Stimulated activated CD4-positive, alpha-beta T cell treated with anti-CD3 and anti-CD28 coated beads, TNF-alpha, amount 100 ng/mL, for 4 hours (primary cell): ENCODE measurements around the gene COL8A1.
"Not testable (repeated sequence)": the region's sequence is repeated elsewhere in the genome, so short reads cannot be mapped to it uniquely, and the experiment has no call there.

ENCODE experiments used
- DNase-seq, 3 experiments: peaks; one replicate each; pipeline ENCODE4 v3.0.0-alpha.2; 2020; ENCODE audit warnings: low read depth in 3 of 3

COL8A1 gene

DNA sequence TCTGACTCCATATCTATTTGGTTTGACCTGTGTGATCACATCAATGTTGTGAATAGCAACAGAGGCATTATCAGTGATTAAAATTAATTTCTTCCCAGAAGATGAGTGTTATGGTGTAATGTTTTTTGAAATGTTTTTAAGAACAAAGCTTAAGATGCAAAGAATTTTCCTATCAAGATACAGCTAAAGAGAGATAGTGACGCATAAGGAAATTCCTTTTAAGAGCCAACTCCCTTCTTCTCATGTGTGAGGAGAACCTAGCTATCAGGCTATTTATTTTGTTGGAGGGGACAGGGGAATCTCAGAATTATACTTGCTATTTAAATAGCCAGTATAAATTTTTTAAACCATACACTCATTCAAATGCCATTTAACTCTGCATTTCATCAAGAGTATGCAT lies 71.3 kb downstream of the COL8A1 start:
- DNase-seq, result no peak

DNA sequence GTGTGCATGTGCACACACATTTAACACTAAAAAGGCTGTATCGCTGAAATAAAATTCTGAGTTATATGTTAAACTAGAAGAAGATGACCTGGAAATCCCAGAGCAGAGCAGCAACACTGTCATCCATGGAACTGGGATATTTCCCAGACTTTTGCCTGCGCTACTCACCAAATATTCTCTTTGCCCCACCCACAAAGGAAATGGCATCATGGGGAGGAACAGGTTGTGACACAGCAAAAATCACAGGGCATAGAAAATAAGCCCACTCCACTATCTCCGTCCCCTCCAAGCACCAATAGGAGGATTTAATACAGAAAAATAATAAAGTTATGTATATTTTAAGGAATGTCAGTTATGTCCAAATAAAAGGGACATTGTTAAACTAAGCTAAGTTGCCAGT lies 71.7 kb downstream of the COL8A1 start:
- no peak for DNase-seq

- no peak for DNase-seq
Observed at GRCh38 chr3:99711351-99711750, 73.0 kb downstream of the COL8A1 start.

DNA sequence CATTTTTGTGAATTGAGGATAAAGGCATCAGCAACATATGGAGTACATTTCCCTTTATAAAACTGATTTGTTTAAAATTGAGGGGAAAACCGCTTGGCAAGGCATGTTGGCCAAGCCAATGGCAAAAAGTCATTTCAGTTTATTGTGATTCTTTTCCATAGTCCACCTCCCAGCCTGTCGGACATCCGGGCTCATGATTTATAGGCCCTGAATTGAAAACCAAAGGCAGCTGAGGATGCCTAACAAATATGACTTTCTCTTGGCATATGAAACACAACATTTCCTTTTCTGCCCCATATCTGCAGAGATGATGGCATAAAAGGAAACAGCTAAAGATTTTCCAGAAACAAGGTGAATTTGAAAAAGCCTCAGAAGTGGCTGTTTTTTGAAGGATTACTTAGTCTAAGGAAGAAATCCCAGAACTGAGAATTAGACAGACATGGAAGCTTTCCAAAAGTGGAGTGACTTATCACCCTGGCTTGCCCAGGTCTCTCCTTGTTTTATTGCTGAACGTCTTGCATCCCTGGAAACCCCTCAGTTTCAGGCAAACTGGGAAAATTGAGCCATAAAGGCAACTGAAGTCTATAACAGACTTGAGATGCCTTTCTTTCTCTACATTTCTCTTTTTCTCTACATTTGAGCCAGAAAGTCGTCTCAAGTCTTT lies 74.0 kb downstream of the COL8A1 start:
- no peak for DNase-seq

GRCh38 chr3:99713440-99713839 lies 75.0 kb downstream of the COL8A1 start:
- no peak for DNase-seq

DNA sequence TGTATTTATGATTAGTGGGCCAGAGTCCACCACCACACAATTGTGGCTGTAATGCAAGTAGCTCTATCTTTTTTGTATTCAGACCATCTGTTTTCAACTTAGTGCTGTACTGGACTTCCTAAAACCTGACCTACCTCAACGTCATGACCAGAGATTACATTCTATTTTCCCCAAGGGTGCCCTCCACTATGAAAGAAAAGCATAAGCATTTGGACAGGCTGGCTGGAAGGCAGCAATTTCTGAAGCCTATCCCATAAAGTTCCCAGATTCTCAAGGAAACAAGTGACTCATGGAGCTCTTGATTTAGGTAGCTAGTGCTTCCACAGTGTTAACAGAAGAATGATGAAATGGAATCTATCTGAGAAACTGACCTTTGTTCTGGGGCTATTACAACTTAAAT lies 75.8 kb downstream of the COL8A1 start:
- DNase-seq, result no peak

DNA sequence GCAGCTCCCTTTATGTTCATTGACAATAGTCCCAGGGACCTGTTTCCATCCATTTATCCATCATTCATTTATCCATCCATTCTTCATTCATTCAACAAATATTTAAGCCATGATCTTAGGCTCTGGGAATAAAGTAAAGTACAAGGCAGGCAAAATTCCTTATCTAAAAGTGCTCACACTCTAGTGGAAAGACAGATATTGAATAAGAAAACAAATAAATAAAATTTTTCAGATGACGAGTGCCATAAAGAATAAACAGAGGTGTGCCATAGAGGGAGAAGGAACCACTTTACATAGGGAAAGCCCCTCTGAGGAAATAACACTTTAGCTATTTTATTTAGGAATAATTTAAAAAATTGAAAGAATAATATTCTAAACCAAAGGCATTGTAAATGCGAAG lies 76.2 kb downstream of the COL8A1 start:
- DNase-seq, result no peak

DNA sequence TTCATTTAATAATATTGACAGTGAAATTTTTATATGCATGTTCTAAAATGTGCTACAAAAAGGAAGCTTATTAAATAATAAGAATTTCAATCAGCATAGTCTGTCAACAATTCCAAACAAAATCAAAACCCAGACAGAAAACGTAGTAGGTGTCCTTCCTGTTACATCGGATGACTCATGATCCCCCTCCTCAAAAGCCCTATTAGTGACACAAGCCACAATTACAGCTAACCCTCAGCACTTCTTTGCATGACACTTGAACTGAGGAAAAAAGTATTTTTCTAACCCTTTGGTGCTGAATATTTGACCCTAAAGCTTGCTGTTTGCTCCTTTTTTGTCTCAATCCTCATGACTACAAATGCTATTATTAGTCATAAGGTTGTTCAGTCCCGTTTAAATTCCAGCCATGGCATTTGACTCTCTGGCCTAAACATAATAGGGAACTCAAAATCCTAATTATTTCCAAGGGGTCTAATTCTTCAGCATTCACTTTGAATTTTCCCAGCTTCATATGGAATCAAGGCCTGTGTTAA lies 78.1 kb downstream of the COL8A1 start:
- DNase-seq, result no peak

DNA sequence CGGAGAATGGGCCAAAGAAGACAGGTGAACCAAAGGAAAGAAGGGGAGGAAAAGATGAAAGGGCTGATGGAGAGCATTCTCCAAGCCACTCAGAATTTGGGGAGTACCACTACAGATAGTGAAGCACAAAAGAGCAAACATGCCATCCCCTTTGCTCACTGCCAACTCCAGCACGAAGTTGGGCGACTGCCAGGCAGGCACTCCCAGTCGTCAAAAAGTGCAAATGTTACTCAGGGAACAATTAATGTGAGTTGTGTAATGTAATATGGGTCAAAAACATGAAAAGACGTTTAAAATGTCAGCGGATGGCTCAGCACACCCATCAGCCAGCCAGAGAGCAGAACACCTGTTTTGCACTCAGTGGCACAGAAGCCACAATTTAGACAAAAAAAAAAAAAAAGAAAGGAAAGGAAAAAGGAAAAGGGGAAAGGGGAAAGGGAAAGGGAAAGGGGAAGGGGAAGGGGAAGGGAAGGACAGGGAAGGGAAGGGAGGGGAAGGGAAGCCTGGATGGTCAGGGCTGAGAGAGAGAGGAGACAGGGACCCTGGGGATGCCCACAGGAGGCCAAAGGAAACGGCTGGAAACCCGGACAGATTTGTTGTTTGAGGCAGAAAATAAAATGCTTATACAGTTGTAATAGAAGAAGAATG lies 82.7 kb downstream of the COL8A1 start:
- no peak for DNase-seq

- no peak for DNase-seq
Observed at GRCh38 chr3:99721633-99722007, 83.2 kb downstream of the COL8A1 start.

DNA sequence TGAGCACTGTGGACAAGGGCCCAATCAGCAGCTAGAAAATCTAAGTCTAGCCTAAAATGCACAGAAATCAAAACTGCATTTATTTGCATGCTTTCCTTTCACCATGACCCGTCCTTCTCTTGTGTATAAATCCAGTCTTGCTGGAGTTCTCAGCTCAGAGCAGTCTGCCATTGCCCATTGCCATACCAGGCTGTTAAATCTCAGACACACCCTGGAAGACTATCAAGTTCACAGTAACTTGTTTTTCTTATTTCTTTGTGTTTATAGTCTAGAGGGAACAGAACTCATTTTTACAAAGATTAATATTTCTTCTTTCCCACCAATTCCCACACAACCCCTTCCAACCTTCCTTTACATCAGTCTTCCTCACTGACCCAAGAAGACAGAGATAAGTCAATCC lies 85.9 kb downstream of the COL8A1 start:
- DNase-seq, result no peak

DNA sequence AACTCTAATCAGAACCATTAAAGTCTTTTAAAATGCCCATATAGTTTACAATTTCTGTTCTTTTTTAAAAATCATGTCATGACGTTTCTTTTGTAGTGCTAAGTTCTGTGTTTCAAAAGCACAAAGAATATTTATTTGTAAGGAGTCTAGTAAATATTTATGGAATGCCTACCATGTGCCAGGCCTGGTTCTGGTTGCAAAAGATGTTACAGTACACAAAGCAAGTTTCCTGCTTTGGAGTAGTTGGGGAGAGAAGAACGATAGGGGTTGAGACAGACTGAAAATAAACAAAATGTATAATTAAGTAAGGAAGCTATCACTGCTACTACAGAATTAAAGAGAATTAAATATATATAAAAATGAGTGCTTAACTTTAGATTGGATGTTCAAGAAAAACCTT lies 92.5 kb downstream of the COL8A1 start:
- no peak for DNase-seq

DNA sequence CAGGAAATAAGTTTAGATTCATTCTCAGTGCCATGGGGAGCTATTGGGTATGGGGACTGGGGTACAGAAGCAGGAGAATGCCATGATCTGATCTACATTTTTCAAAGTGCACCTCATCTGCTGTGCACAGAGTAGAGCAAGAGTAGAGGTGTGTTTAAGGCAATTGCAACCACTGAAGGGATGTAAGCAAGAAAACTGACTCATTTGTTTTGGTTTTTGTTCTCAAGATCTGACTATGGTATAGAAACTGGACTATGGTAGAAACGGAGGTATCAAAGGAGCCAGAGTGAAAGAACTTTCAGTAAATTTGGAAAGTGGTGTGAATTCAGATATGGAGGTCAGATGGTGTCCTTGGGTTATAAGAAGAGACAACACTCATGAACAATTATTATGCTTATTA lies 93.1 kb downstream of the COL8A1 start:
- no peak for DNase-seq

- not testable (repeated sequence) for DNase-seq
Observed at GRCh38 chr3:99740371-99740770, 102.0 kb downstream of the COL8A1 start.

DNA sequence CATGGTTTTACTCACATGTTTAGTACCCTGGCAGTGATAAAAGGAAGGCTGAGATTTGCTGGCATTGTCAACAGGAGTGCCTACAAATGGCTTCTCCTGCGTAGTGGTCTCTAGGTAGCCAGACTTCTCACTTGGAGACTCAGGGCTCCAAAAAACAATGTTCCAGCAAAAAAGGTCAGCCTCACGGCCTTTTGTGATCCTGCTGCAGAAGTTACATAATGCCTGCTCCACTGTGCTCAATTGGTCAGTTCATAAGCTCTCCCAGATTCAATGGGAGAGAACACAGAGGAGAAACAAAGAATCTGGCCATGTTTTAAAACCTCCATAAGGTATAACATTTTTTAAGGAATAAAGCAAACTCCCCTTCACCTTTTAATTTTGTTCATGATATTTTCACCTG lies 103.2 kb downstream of the COL8A1 start:
- DNase-seq, result no peak

GRCh38 chr3:99747915-99748314 lies 109.5 kb downstream of the COL8A1 start:
- no peak for DNase-seq

DNA sequence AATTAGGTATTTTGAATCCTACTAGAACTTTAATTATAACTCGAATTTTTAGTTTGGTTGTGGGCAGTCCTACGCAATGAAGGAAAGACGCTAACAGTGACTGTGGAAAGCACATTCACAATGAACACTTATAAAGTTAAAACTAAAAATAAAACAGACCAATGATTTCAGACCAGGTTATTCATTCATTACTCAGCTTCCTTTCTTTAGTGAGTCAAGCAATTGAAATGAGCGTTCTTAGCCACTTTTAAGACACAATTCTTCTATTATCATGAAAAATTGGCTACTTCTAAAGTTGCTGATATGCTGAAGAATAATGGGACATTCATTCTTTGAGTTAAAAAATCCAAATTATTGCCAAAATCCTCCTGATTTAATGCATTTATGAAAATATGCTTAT lies 113.3 kb downstream of the COL8A1 start:
- no peak for DNase-seq

GRCh38 chr3:99753268-99753975 lies 115.0 kb downstream of the COL8A1 start:
- no peak for DNase-seq

DNA sequence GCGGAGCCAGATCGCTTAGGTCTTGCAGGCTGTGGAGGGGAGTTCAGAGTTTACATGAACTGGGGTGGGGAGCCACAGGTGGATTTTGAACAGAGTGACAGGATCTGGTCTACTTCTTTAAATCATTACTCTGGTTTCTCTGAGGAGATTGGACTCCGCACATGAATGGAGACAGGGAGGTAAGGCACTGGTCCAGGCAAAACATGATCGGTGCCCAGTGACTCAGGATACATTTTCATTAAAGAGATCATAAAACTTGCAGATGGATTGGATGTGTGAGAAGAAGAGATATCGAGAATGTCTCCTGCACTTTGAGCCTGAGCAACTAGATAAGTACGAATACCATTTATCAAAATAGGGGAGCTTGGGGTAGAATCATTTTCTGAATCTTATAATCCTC lies 117.4 kb downstream of the COL8A1 start:
- no peak for DNase-seq

- no peak for DNase-seq
Observed at GRCh38 chr3:99757966-99758365, 119.6 kb downstream of the COL8A1 start.

- DNase-seq, result no peak
Observed at GRCh38 chr3:99758502-99759177, 120.2 kb downstream of the COL8A1 start.

DNA sequence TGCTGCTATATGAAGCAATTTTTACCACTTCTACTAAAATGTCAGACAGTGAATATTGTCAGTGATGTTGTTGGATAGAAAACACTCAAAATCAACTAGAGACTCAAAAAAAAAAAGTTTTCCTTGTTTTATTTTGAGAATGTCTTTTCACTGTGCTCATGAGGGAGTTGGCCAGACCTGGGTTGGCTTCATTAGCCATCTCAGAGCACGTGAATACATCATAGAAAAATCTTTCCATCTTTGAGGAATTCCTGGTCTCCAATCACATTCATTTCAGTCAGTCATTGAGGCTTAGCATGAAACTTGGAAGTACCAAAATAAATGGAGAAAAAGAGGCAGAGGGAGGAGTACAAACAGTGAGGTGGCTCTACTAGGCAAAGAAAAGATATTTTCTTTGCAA lies 121.6 kb downstream of the COL8A1 start:
- no peak for DNase-seq
